ENCODE results near the gene HNRNPA0.
A peak's percentile ranks its signal among the peaks of the same experiment; 100 is the strongest.

Gene HNRNPA0

GRCh38 chr5:137753691-137754187, 424 bp downstream of the HNRNPA0 start:
- H3K4me3 ChIP-seq (ENCODE audit: low read length): peak overlapping the region; percentile 92
- DNase-seq (ENCODE audit: low read depth): no peak
- no peak for TF ChIP-seq CTCF (IDR thresholded peaks at IDR 0.05; ENCODE audit: insufficient read depth, low read depth, low read length, missing control alignments)

GRCh38 chr5:137752905-137753690, 1.1 kb downstream of the HNRNPA0 start:
- no peak for TF ChIP-seq CTCF (IDR thresholded peaks at IDR 0.05; ENCODE audit: insufficient read depth, low read depth, low read length, missing control alignments)
- DNase-seq (ENCODE audit: low read depth): peak; percentile 24

GRCh38 chr5:137751869-137752491, 2.2 kb downstream of the HNRNPA0 start:
- H3K4me3 ChIP-seq (ENCODE audit: low read length): peak overlapping the region; percentile 92
- DNase-seq (ENCODE audit: low read depth): peak; percentile 80
- TF ChIP-seq CTCF (IDR thresholded peaks at IDR 0.05; ENCODE audit: insufficient read depth, low read depth, low read length, missing control alignments): peak; percentile 90

More at GRCh38 chr5:137752905-137753690, 1.1 kb downstream of the HNRNPA0 start:
- H3K4me3 ChIP-seq (ENCODE audit: low read length): peak overlapping the region; percentile 92

GRCh38 chr5:137750436-137750835, 3.7 kb downstream of the HNRNPA0 start:
- no peak for DNase-seq (ENCODE audit: low read depth)
- no peak overlapping the region for H3K4me3 ChIP-seq (ENCODE audit: low read length)
- TF ChIP-seq CTCF (IDR thresholded peaks at IDR 0.05; ENCODE audit: insufficient read depth, low read depth, low read length, missing control alignments): no peak

GRCh38 chr5:137747848-137748247, 6.3 kb downstream of the HNRNPA0 start:
- DNase-seq (ENCODE audit: low read depth): no peak
- no peak for TF ChIP-seq CTCF (IDR thresholded peaks at IDR 0.05; ENCODE audit: insufficient read depth, low read depth, low read length, missing control alignments)
- H3K4me3 ChIP-seq (ENCODE audit: low read length): no peak overlapping the region

GRCh38 chr5:137743031-137743640, 11.0 kb downstream of the HNRNPA0 start:
- H3K4me3 ChIP-seq (ENCODE audit: low read length): no peak overlapping the region
- DNase-seq (ENCODE audit: low read depth): peak; percentile 80
- peak; percentile 68 for TF ChIP-seq CTCF (IDR thresholded peaks at IDR 0.05; ENCODE audit: insufficient read depth, low read depth, low read length, missing control alignments)

Measured in epithelial cell of esophagus (primary cell).